ENCODE results near the gene AOPEP.

AOPEP gene

DNA sequence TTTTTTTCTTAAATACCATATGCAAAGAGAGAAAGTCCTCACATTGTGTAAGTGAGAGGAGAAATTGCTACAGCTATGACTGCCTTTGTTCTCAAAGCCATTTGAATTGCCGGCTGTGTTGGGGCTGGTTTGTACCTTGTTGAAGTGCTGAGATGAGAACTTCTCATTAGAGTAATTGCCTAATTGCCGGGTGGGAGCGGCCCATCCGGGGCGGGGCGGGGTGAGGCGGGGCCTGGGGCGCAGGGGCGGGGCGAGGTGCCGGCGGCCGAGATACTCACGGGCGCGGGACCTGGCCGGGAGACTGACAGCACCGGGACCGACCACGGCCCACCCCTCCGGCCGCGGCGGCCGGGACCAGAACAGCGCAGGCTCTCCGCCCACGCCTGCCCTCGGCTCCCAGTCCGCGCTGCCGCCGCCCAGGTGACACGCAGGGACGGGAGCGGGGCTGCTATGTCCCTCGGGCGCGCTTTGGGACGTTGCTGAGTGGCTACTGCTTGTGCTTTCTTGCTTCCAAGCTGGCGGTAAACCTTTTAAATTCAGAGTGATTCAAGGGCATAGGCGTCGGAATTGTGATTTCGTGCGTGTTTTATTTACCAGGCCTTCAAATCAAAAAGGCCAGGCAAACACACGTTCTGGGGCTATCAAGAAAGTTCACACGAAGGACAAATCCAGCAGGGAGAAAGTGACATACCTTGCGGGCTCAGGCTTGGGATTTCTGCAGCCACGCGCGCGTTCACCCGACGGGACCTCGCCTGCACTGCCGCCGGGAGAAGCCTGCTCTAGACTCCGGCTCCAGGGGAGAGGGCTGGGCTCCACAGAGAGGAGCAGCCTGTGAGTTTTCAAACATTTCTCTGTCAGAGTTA, 322.0 kb downstream of the AOPEP start:
- DNase-seq = no peak

DNA sequence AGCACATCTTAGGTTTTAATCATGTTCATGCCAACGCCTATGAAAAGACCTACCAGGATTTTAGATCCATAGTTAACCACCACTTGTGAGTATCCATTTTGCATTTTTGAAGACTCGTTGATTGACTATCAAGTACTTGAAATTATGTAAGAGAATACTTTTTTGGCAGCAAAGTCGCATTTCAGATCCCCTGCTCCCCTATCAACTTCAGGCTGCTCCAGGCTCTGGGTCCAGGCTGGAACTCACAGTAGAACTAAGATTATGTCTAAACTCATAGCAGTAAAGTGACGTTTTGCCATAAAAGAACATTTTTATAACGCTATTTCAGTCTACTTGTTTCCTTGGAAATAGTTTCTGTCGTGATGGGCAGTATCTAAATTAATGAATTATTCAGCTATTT, 323.3 kb downstream of the AOPEP start:
- DNase-seq = no peak

- no peak for DNase-seq
These were observed 327.4 kb downstream of the AOPEP start for GRCh38 chr9:95053611-95054570.

DNA sequence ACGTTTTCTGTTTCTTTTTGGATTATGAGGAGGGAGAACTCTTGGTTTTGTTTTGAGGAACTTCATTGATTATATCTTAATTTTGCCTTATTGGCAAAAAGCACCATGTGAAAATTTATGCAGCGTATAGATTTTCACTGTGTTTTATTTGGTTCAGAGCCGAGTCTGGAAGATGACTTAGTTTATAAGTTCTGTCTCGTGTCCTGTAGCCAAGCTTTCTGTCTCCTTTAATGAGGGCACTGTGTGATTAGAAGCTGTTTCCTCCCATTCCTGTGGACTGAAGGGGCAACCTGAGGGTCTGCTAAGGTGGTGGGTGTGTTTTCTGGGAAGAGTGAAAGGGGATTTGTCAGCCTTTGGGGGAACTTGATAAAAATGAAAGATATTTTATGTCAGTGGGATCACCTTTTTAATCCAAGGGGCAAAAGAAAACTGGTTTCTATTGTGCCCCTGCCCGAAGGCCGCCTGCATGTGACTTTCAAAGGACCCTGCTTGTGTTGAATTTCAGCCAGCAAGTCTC, 328.9 kb downstream of the AOPEP start:
- DNase-seq = no peak

DNA sequence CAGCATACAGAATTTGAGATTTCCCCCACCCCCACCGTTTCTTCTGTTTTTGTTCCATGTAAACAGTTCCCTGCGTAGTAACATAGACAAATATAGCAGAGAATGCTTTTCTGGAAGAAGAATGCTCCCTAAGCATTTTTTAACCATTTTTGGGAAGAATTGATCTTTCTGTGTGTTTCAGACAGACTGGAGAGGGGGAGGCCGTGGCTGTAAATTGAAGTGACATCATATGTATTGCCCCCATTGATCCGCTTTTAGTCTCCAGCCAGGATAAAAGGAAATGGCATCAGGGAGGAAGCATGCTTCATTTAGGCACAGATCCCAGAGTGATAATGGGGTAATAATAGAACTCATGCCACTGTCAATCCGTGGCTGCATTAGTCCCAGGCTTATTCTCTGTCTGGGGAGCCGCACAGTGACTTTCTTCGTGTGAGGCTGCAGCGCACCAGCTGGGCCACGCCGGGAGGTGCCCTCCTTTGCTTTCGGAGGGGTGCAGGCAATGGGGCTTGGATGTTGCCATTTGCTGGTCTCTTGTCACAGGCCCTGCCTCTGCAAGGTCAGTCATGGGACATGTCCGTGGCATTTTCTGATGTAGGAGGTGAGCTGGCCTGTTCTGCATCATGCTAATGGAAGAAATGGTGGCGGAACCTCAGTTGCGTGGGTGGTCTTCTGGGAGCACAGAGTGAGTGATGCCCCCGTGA, 329.5 kb downstream of the AOPEP start:
- no peak for DNase-seq

GRCh38 chr9:95057101-95057500, 330.6 kb downstream of the AOPEP start:
- no peak for DNase-seq

DNA sequence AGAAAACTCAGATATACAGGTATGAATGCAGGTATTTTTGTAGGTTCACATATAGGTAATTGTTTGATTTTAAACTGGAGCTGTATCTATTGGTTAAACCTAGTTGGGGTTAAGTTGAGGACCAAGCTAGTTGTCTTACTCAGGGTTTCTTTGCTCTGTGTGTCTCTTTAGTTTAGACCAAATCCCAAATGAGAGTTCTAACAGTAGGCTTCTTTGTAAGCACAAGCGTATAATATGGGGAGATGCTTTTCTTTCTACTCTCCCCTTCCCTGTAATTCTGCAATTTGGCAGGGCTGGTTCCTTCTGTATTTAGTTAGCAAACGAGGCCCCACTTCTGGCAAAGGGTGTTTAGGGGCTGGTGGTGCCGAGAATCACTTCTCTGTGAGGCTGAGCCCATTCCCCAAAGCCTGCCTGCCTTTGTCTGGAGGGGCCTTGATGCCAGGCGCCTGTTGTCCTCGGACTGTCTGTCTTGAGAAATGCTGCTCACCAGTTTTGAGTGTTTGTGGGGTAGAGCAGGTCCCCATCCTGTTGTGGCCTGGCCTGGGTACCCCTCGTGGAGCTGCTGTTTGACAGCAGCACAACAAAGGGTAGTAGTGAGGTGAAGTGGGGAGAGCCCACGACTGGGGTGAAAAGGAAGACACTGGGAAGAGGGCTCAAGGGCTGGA, 331.8 kb downstream of the AOPEP start:
- no peak for DNase-seq

- no peak for DNase-seq
These were observed 332.4 kb downstream of the AOPEP start for GRCh38 chr9:95058795-95059386.

GRCh38 chr9:95060234-95060633, 333.7 kb downstream of the AOPEP start:
- DNase-seq = no peak

GRCh38 chr9:95060916-95061315, 334.4 kb downstream of the AOPEP start:
- no peak for DNase-seq

DNA sequence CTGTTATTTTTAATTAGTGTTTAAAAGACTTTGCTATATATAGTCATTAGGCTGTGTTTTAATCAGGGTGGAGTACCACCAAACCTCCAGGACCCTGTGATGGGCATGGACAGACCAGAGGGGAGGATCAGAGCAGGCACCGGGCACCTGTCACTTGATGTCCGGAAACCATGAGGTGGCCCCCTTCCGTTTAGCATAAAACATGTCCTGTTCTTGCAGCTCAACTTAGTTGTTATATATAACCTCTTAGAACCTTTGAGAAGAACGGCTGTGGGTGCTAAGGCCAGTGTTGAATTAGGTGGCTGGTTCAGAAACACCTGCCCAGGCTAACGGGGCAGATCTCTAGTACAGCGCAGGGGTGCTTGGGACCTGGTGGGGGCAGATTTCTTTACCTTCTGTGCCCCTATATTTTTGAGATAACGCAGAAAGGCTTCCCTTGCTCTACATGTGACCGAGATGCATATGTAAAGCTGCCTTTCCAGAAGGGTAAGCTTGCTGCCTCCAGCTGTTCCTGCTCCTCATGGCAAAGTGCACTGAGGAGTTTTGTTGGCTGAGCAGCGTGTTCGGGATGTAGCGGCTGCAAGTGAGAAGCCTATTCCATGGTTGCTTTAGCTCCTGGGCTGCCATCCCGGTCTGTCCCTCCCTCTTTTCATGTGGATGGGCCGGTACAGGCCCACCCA, 335.6 kb downstream of the AOPEP start:
- no peak for DNase-seq

GRCh38 chr9:95062596-95063065, 336.1 kb downstream of the AOPEP start:
- no peak for DNase-seq

DNA sequence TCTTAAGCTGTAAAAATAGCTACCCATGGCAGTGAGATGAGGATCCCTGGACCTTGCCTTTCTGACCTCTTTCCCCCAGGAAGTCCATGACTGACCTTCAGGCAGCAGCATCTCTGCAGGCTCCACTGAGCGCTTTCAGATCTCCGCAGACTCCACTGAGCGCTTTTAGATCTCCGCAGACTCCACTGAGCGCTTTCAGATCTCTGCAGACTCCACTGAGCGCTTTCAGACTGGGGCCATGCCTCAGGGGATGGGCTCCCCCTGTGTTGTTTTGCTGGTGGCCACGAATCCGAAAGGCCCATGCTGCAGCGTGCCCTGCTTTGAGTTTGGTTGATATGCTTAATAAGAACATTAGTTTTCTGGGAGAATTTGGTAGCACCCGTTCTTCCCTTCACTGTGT, 336.8 kb downstream of the AOPEP start:
- DNase-seq = no peak

DNA sequence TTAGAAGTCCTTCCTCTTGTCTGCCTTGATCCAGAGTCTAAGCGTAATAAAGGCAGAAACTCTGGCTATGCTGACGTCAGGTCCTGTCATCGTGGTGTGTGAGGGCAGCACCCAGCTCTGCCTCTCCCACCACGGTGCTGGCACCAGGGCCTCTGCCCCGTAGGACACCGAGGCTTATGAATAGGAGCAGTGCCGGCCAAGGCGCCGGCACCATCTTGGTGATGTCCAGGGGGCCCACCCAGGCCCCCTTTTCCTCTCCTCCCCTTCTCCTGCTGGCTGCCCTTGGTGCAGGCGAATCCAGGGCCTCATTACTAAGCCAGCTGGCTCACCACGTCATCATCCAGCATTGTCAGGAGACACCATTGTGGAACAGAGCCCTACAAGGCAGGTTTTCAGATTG, 338.7 kb downstream of the AOPEP start:
- no peak for DNase-seq

DNA sequence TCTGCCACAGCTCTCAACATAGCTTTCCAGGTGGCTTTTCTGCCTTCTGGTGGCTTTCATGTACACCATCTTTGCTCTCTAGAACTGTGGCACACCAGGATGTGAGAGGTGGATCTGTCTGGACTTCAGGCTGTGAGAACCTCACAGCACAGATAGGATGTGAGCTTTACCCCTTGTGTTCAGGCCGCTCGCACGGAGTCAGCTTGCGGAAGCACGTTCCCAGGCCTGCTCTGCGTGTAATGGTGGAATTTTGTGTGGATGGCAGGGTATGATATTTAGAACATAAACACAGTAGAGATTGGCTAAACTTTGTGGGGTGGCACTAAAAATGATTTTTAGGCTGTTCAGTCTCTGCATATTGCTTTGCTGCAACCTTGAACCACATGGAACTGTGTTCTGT, 340.6 kb downstream of the AOPEP start:
- DNase-seq = no peak

- DNase-seq = no peak
These were observed 341.4 kb downstream of the AOPEP start for GRCh38 chr9:95067897-95068296.

GRCh38 chr9:95070549-95071021, 344.1 kb downstream of the AOPEP start:
- DNase-seq = no peak

GRCh38 chr9:95071450-95071849, 345.0 kb downstream of the AOPEP start:
- no peak for DNase-seq

DNA sequence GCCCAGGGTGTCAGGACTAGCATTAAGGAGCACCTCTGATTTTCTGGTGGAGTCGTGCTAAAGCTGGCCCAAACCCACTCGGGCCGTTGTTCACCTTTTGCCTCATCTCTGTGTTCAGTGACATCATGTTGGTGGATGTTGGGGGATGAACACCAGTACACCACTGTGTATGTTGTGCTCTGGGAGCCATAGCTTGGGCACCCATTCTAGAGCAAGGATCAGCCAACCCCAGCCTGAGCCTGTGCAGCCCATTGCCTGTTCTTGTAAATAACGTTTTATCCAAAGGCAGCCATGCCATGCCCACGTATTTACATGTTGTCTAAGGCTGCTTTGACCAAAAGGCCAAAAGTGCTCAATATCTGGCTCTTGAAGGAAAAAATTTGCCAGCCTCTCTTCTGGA, 345.4 kb downstream of the AOPEP start:
- DNase-seq = no peak

- peak in 1 of 2 experiments; percentile 14 for DNase-seq
These were observed 346.6 kb downstream of the AOPEP start for GRCh38 chr9:95073042-95073607.

- no peak for DNase-seq
These were observed 347.4 kb downstream of the AOPEP start for GRCh38 chr9:95073918-95074317.
